Measurements from ENCODE around the gene ITGA6.
A peak's percentile ranks its signal among the peaks of the same experiment; 100 is the strongest.

Gene ITGA6

GRCh38 chr2:172395503-172395902 is 31.9 kb upstream of the ITGA6 start:
- H3K4me3 ChIP-seq (ENCODE audit: control insufficient read depth, low read depth, low read length), result no peak overlapping the region
- no peak for DNase-seq (ENCODE audit: low read depth)
- TF ChIP-seq CTCF (IDR thresholded peaks at IDR 0.05; ENCODE audit: control insufficient read depth, insufficient read depth, low read depth, low read length, missing control alignments), result no peak

GRCh38 chr2:172397148-172397834 is 30.1 kb upstream of the ITGA6 start:
- no peak for TF ChIP-seq CTCF (IDR thresholded peaks at IDR 0.05; ENCODE audit: control insufficient read depth, insufficient read depth, low read depth, low read length, missing control alignments)
- no peak overlapping the region for H3K4me3 ChIP-seq (ENCODE audit: control insufficient read depth, low read depth, low read length)
- peak; percentile 14 for DNase-seq (ENCODE audit: low read depth)

- TF ChIP-seq CTCF (IDR thresholded peaks at IDR 0.05; ENCODE audit: control insufficient read depth, insufficient read depth, low read depth, low read length, missing control alignments), result no peak
- no peak overlapping the region for H3K4me3 ChIP-seq (ENCODE audit: control insufficient read depth, low read depth, low read length)
- DNase-seq (ENCODE audit: low read depth), result no peak
Observed at GRCh38 chr2:172398440-172398839, 28.9 kb upstream of the ITGA6 start.

- DNase-seq (ENCODE audit: low read depth), result no peak
- no peak overlapping the region for H3K4me3 ChIP-seq (ENCODE audit: control insufficient read depth, low read depth, low read length)
- no peak for TF ChIP-seq CTCF (IDR thresholded peaks at IDR 0.05; ENCODE audit: control insufficient read depth, insufficient read depth, low read depth, low read length, missing control alignments)
Observed at GRCh38 chr2:172399765-172400164, 27.6 kb upstream of the ITGA6 start.

GRCh38 chr2:172402198-172402597 is 25.2 kb upstream of the ITGA6 start:
- H3K4me3 ChIP-seq (ENCODE audit: control insufficient read depth, low read depth, low read length), result no peak overlapping the region
- TF ChIP-seq CTCF (IDR thresholded peaks at IDR 0.05; ENCODE audit: control insufficient read depth, insufficient read depth, low read depth, low read length, missing control alignments), result no peak
- no peak for DNase-seq (ENCODE audit: low read depth)

GRCh38 chr2:172403402-172403801 is 24.0 kb upstream of the ITGA6 start:
- no peak overlapping the region for H3K4me3 ChIP-seq (ENCODE audit: control insufficient read depth, low read depth, low read length)
- DNase-seq (ENCODE audit: low read depth), result no peak
- no peak for TF ChIP-seq CTCF (IDR thresholded peaks at IDR 0.05; ENCODE audit: control insufficient read depth, insufficient read depth, low read depth, low read length, missing control alignments)

All from AG09309 (cell line).